Spleen (tissue), 11 donors: ENCODE results near the gene MALT1. TPM values are rescaled to one million over a fixed set of nuclear protein-coding genes. Genes with fewer than 3 reads are reported as not detected.
A peak's percentile ranks its signal among the peaks of the same experiment; 100 is the strongest.

Experiments
- DNase-seq: peaks from one replicate; pipeline ENCODE4 v3.0.0-alpha.2; 2020
- H3K27ac ChIP-seq, 8 donors: fragments of 200-600 bp; sonication (generic) in 7 of 8; 1 replicate in 4 of 8; 2 replicates in 4 of 8; pipeline versions ENCODE4 v1.5.0 to v1.8.0; 2016 to 2021; ENCODE audit warnings: inconsistent platforms in 4 of 8, mild to moderate bottlenecking in 4 of 8, moderate library complexity in 1 of 8
- H3K27me3 ChIP-seq, 7 donors: fragments of 200-600 bp; sonication (generic) in 6 of 7; replicated peaks in 1 of 7; 1 replicate in 4 of 7; 2 replicates in 3 of 7; pipeline versions ENCODE4 v1.5.0 to v1.8.0; 2016 to 2021; ENCODE audit warnings: inconsistent platforms in 3 of 7, mild to moderate bottlenecking in 1 of 7
- H3K36me3 ChIP-seq, 6 donors: fragments of 200-600 bp; sonication (generic) in 5 of 6; 1 replicate in 4 of 6; 2 replicates in 2 of 6; pipeline versions ENCODE4 v1.5.0 to v1.8.0; 2016 to 2021; ENCODE audit warnings: inconsistent platforms in 2 of 6
- H3K4me1 ChIP-seq, 6 donors: fragments of 200-600 bp; sonication (generic) in 5 of 6; 1 replicate in 3 of 6; 2 replicates in 3 of 6; pipeline versions ENCODE4 v1.5.0 to v1.8.0; 2016 to 2021; ENCODE audit warnings: inconsistent platforms in 3 of 6
- H3K4me3 ChIP-seq, 8 donors: fragments of 200-600 bp; sonication (generic) in 7 of 8; 1 replicate in 4 of 8; 2 replicates in 4 of 8; pipeline versions ENCODE4 v1.5.0 to v1.8.0; 2016 to 2021; ENCODE audit warnings: inconsistent platforms in 4 of 8, mild to moderate bottlenecking in 4 of 8, moderate library complexity in 2 of 8
- H3K9me3 ChIP-seq, 8 donors: fragments of 200-600 bp; sonication (generic) in 7 of 8; 1 replicate in 4 of 8; 2 replicates in 4 of 8; pipeline versions ENCODE4 v1.5.0 to v1.8.0; 2016 to 2021; ENCODE audit warnings: inconsistent platforms in 4 of 8
- POLR2A ChIP-seq, 3 donors: fragments of 450-650 bp; IDR thresholded peaks; one replicate each; pipeline ENCODE4 v1.5.1; 2017; ENCODE audit warnings: antibody characterized with exemption in 3 of 3, mild to moderate bottlenecking in 1 of 3
- POLR2AphosphoS5 ChIP-seq, 3 donors: sonication (generic); formaldehyde crosslinking; IDR thresholded peaks; one replicate each; pipeline ENCODE4 v1.5.1; 2017; ENCODE audit warnings: antibody characterized with exemption in 3 of 3
- WGBS, 5 donors: extraction: QIAGEN DNeasy Blood & Tissue Kit in 3 of 5; methylation state at CpG; one replicate each; pipeline versions ENCODE4 v1.1.5 to v1.1.7; 2013 to 2018; 5-methylcytosine and 5-hydroxymethylcytosine counted together
- intact Hi-C: fragments of 100-400 bp; cut with DNase I; formaldehyde crosslinking; loops from one replicate; pipeline ENCODE4 v1.15.0; 2023; ENCODE audit warnings: low total_unique reads
- polyA plus RNA-seq, 3 donors: library from polyadenylated mRNA; stranded (reverse); fragments of 200-250 nt; gene quantifications; one replicate each; pipeline ENCODE4 v1.2.1, GENCODE V29; 2013
- total RNA-seq, 7 donors: library from RNA; depleted of rRNA in 3 of 7; stranded (reverse); fragments of >200 nt in 3 of 7; fragmentation: NEBNext Ultra II Directional in 4 of 7; extraction: Animal tissue kit (Norgen Biotek cat#: 25700) in 4 of 7; gene quantifications; one replicate each; pipeline versions ENCODE4 v1.1.0 to v1.2.1, GENCODE V29; 2016 to 2021
- TF ChIP-seq, protein P1 (sequence below), 11 experiments: fragments of 200-600 bp in 7 of 11; fragments of 450-650 bp in 4 of 11; sonication (generic) in 4 of 11; IDR thresholded peaks in 8 of 11; conservative IDR thresholded peaks in 3 of 11; 1 replicate in 7 of 11; 2 replicates in 4 of 11; pipeline versions ENCODE4 v1.4.0 to v1.8.0; 2016 to 2021; ENCODE audit warnings: antibody characterized with exemption in 11 of 11, inconsistent platforms in 4 of 11, mild to moderate bottlenecking in 1 of 11
- donor health status: healthy with polysubstance abuse.
- donor health status: DM: no; HTN: no; CAD: no; lungs with moderate emphysema.
- donor health status: DM: no; HTN: no; CAD: no.
- donor health status: Bipolar disorder and iron deficiency.
- donor health status: healthy.
- donor health status: DM: no; HTN: no; CAD: no.
- donor health status: DM: yes; HTN: yes; CAD: no.

Gene MALT1
- total and polyA plus RNA-seq, 10 donors = 13.3 to 59.6 (median 50.1) TPM

DNA sequence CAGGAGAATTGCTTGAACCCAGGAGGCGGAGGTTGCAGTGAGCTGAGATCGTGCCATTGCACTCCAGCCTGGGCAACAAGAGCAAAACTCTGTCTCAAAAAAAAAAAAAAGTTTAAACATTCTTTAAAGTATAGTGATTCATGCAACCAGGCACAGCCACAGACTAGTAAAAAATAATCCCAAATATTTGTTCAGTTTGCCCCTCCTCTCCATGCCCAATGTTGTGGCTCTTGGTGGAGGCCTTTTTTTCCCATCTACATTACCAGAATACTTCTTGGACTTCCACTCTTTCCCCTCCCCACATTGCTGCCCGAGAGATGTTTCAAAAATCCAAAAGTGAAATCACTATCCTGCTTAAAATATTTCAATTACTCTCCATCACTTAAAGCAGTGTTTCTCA, 5.1 kb upstream of the MALT1 start:
- WGBS, 5 donors = 84 to 92% (median 90%) methylated on average over 1 to 3 of the region's 3 CpGs
- no peak overlapping the region for H3K4me3 ChIP-seq
- H3K27me3 ChIP-seq = no peaks in the 10 kb centered on the region
- peaks cover 0 to 46% (median 24%) of the 10 kb centered on the region in 6 donors for H3K4me1 ChIP-seq
- intact Hi-C loops = no loop called here
- H3K27ac ChIP-seq = no peak overlapping the region
- DNase-seq = no peak
- no peaks in the 10 kb centered on the region for H3K36me3 ChIP-seq
- TF ChIP-seq POLR2AphosphoS5 (IDR thresholded peaks at IDR 0.05) = no peak
- TF ChIP-seq, protein P1, sequence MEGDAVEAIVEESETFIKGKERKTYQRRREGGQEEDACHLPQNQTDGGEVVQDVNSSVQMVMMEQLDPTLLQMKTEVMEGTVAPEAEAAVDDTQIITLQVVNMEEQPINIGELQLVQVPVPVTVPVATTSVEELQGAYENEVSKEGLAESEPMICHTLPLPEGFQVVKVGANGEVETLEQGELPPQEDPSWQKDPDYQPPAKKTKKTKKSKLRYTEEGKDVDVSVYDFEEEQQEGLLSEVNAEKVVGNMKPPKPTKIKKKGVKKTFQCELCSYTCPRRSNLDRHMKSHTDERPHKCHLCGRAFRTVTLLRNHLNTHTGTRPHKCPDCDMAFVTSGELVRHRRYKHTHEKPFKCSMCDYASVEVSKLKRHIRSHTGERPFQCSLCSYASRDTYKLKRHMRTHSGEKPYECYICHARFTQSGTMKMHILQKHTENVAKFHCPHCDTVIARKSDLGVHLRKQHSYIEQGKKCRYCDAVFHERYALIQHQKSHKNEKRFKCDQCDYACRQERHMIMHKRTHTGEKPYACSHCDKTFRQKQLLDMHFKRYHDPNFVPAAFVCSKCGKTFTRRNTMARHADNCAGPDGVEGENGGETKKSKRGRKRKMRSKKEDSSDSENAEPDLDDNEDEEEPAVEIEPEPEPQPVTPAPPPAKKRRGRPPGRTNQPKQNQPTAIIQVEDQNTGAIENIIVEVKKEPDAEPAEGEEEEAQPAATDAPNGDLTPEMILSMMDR (IDR thresholded peaks at IDR 0.05 in 8 of 11, conservative IDR thresholded peaks at IDR 0.05 in 3 of 11) = no peak
- TF ChIP-seq POLR2A (IDR thresholded peaks at IDR 0.05) = no peak
- no peaks in the 10 kb centered on the region for H3K9me3 ChIP-seq

DNA sequence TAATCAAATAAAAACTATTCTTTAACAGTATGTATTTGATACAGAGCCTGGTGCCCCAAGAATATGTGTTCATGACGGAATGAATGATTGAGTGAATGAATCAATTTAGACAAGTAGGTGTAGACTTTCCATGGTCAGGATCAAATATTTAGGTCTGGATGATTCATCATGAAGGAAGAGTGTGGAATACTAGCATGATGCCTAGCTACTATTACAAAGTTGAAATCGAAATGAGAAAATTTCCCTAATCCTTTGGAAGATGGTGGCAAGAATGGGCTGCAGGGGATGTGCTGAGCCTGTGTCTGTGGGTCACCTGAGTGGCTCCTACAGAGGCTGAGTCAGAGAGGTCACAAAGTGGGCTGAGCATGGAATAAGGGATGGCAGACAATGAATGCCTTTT, 3.1 kb upstream of the MALT1 start:
- no peak overlapping the region for H3K4me3 ChIP-seq
- H3K4me1 ChIP-seq = peaks cover 10 to 40% (median 25%) of the 10 kb centered on the region in 6 donors
- H3K27ac ChIP-seq = no peak overlapping the region
- no peaks in the 10 kb centered on the region for H3K36me3 ChIP-seq
- H3K27me3 ChIP-seq = no peaks in the 10 kb centered on the region
- no peaks in the 10 kb centered on the region for H3K9me3 ChIP-seq
- no peak for TF ChIP-seq POLR2A (IDR thresholded peaks at IDR 0.05)
- TF ChIP-seq POLR2AphosphoS5 (IDR thresholded peaks at IDR 0.05) = no peak
- TF ChIP-seq, protein P1 (IDR thresholded peaks at IDR 0.05 in 8 of 11, conservative IDR thresholded peaks at IDR 0.05 in 3 of 11) = no peak
- WGBS, 5 donors = 81 to 91% (median 89%) methylated on average over 2 of the region's 2 CpGs
- no peak for DNase-seq
- intact Hi-C loops = no loop called here

DNA sequence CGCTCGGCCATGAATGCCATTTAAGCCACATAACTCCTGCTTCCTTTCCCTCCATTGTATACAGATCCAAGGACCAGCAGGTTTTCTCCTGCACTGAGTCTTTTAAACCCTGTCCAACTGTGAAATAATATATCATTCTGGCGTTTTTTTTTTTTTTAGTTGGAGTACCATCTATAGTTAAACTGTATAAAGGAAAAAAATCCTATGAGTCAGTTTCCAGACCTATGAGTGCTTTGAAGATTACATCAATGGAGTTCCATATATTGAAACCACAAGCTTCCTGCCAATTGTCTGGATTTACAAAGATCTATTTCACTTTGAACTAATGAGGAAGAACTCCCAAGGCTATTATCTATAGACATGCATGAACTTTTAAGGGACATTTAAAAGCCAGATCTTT, 2.4 kb upstream of the MALT1 start:
- H3K4me1 ChIP-seq = peaks cover 14 to 44% (median 31%) of the 10 kb centered on the region in 6 donors
- no peak for DNase-seq
- H3K27ac ChIP-seq = no peak overlapping the region
- no peaks in the 10 kb centered on the region for H3K27me3 ChIP-seq
- WGBS, 5 donors = 67 to 72% (median 71%) methylated on average over 3 of the region's 3 CpGs
- no peak overlapping the region for H3K4me3 ChIP-seq
- TF ChIP-seq POLR2AphosphoS5 (IDR thresholded peaks at IDR 0.05) = no peak
- TF ChIP-seq, protein P1 (IDR thresholded peaks at IDR 0.05 in 8 of 11, conservative IDR thresholded peaks at IDR 0.05 in 3 of 11) = no peak
- TF ChIP-seq POLR2A (IDR thresholded peaks at IDR 0.05) = no peak
- peaks cover 0 to 5% (median 0%) of the 10 kb centered on the region in 6 donors for H3K36me3 ChIP-seq
- intact Hi-C loops = no loop called here
- no peaks in the 10 kb centered on the region for H3K9me3 ChIP-seq

DNA sequence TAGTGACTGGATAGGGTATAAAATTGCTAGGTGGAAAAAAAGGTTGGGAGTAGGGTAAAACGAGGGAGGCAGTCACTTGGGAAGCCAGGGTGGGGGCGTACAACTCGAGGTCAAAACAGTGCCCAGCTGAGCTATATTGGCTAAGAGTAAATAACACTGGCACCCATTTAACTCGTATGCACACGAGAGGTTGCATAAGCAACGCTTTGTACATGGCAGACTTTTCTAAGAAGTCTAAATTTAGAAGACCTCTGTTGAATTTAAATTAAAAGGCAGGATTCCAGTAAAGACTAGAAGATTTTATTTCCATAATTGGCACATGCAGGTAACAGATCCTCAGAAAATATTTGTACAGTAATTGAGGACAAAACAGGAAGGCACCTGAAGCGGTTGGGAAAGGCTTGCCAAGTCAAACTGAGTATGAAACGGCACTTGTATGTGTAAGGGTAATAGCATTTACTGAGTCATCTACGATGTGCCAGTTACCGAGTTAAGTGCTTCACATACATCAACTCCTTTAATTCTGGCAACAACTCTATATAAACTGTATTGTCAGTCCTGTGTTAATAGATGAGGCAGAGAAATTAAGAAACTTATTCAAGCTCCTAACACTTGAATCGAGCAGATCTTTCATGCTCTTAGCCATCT, 1.4 kb upstream of the MALT1 start:
- TF ChIP-seq, protein P1 (IDR thresholded peaks at IDR 0.05 in 8 of 11, conservative IDR thresholded peaks at IDR 0.05 in 3 of 11) = no peak
- TF ChIP-seq POLR2A (IDR thresholded peaks at IDR 0.05) = no peak
- no peak for TF ChIP-seq POLR2AphosphoS5 (IDR thresholded peaks at IDR 0.05)
- intact Hi-C loops = loop anchor here (5.0 kb wide), 1 partner anchor 138 kb away; no protein-coding TSS in a partner anchor
- Histone ChIP-seq H3K27ac (peak overlapping the region in 5 of 8 donors; percentile 96 to 100 (median 99)), H3K36me3 (peaks cover 0 to 9% (median 0%) of the 10 kb centered on the region in 6 donors), H3K27me3 (no peaks in the 10 kb centered on the region), H3K4me3 (peak overlapping the region in 2 of 8 donors; percentile 69 to 85), H3K4me1 (peaks cover 15 to 53% (median 37%) of the 10 kb centered on the region in 6 donors), H3K9me3 (no peaks in the 10 kb centered on the region)
- DNase-seq = no peak
- WGBS, 5 donors = 64 to 75% (median 69%) methylated on average over 11 of the region's 11 CpGs
